Hepatocyte (in vitro differentiated cells): ENCODE measurements around the gene VPS33B. TPM values are rescaled to one million over a fixed set of nuclear protein-coding genes. Genes with fewer than 3 reads are reported as not detected.

Experiments used
- DNase-seq: peaks from one replicate; pipeline ENCODE4 v3.0.0-alpha.2; 2016; ENCODE audit warnings: low spot score
- H2AFZ ChIP-seq: fragments of 200-600 bp; sonication (generic); 2 replicates; pipeline ENCODE4 v1.6.0; 2016; ENCODE audit warnings: antibody characterized with exemption, mild to moderate bottlenecking
- H3K27ac ChIP-seq: fragments of 200-600 bp; sonication (generic); 2 replicates; pipeline ENCODE4 v1.5.1; 2016; ENCODE audit warnings: mild to moderate bottlenecking
- H3K27me3 ChIP-seq: fragments of 200-600 bp; sonication (generic); 2 replicates; pipeline ENCODE4 v1.6.1; 2016
- H3K36me3 ChIP-seq: fragments of 200-600 bp; sonication (generic); replicated peaks from 2 replicates; pipeline ENCODE4 v1.5.1; 2016; ENCODE audit warnings: low read depth; ENCODE audit not compliant: insufficient read depth
- H3K4me1 ChIP-seq: fragments of 200-600 bp; sonication (generic); 2 replicates; pipeline ENCODE4 v1.5.1; 2016; ENCODE audit warnings: mild to moderate bottlenecking, moderate library complexity; ENCODE audit not compliant: insufficient read depth
- H3K4me2 ChIP-seq: fragments of 200-600 bp; sonication (generic); 2 replicates; pipeline ENCODE4 v1.6.0; 2016
- H3K4me3 ChIP-seq: fragments of 200-600 bp; sonication (generic); 2 replicates; pipeline ENCODE4 v1.5.1; 2016; ENCODE audit warnings: mild to moderate bottlenecking
- H3K79me2 ChIP-seq: fragments of 200-600 bp; sonication (generic); 2 replicates; pipeline ENCODE4 v1.6.0; 2017; ENCODE audit warnings: mild to moderate bottlenecking
- H3K9me2 ChIP-seq: fragments of 200-600 bp; sonication (generic); replicated peaks from 2 replicates; pipeline ENCODE4 v1.6.0; 2017; ENCODE audit warnings: mild to moderate bottlenecking; ENCODE audit not compliant: insufficient read depth
- H3K9me3 ChIP-seq: fragments of 200-600 bp; sonication (generic); 2 replicates; pipeline ENCODE4 v1.5.1; 2016; ENCODE audit warnings: low read depth, mild to moderate bottlenecking
- H4K20me1 ChIP-seq: fragments of 200-600 bp; sonication (generic); 2 replicates; pipeline ENCODE4 v1.6.0; 2016; ENCODE audit warnings: mild to moderate bottlenecking; ENCODE audit not compliant: insufficient read depth, poor library complexity, severe bottlenecking
- CTCF ChIP-seq: fragments of 200-600 bp; sonication (generic); IDR thresholded peaks from 2 replicates; pipeline ENCODE4 v1.5.1; 2016; ENCODE audit warnings: antibody characterized with exemption, mild to moderate bottlenecking; ENCODE audit not compliant: poor library complexity
- EZH2 ChIP-seq: fragments of 200-600 bp; sonication (generic); IDR thresholded peaks from 2 replicates; pipeline ENCODE4 v1.6.1; 2016; ENCODE audit warnings: antibody characterized with exemption, mild to moderate bottlenecking, borderline replicate concordance
- EZH2phosphoT487 ChIP-seq: fragments of 200-600 bp; sonication (generic); IDR thresholded peaks from one replicate; pipeline ENCODE4 v1.6.1; 2018; ENCODE audit warnings: antibody characterized with exemption, mild to moderate bottlenecking, low read depth, moderate library complexity; ENCODE audit not compliant: unreplicated experiment, severe bottlenecking
- WGBS: methylation state at CpG from one replicate; pipeline ENCODE4 v1.1.6; 2016; ENCODE audit warnings: low lambda C conversion rate; ENCODE audit errors: missing lambda C conversion rate; 5-methylcytosine and 5-hydroxymethylcytosine counted together
- polyA plus RNA-seq: library from polyadenylated mRNA; unstranded; fragments of >200 nt; fragmentation: Nextera tagmentation; extraction: Ambion mirVana; gene quantifications from 2 replicates; pipeline ENCODE4 v1.2.1, GENCODE V29; 2016
- total RNA-seq: library from RNA; depleted of rRNA; stranded (reverse); fragments of >200 nt; gene quantifications from 2 replicates; pipeline ENCODE4 v1.2.3, GENCODE V29; 2014

VPS33B gene
- total and polyA plus RNA-seq, 2 experiments from 2014 or later = 7.8 to 11.7 TPM

GRCh38 chr15:91032919-91033803, 10.8 kb upstream of the VPS33B start:
- WGBS = 35% methylated on average over 12 of the region's 12 CpGs
- Histone ChIP-seq H3K9me3 (no peaks in the 10 kb centered on the region), H2AFZ (no peak overlapping the region), H4K20me1 (no peaks in the 10 kb centered on the region), H3K4me1 (no peaks in the 10 kb centered on the region), H3K4me3 (no peak overlapping the region), H3K4me2 (peak overlapping the region; percentile 31), H3K36me3 (no peaks in the 10 kb centered on the region), H3K9me2 (no peaks in the 10 kb centered on the region), H3K27ac (no peak overlapping the region), H3K27me3 (peaks cover 4% of the 10 kb centered on the region), H3K79me2 (no peaks in the 10 kb centered on the region)
- no peak for TF ChIP-seq EZH2
- peak; percentile 73 for TF ChIP-seq CTCF
- DNase-seq = peak; percentile 87

GRCh38 chr15:91031796-91032195, 9.4 kb upstream of the VPS33B start:
- no peaks in the 10 kb centered on the region for H3K79me2 ChIP-seq
- H3K36me3 ChIP-seq = no peaks in the 10 kb centered on the region
- WGBS = 93% methylated on average over 10 of the region's 10 CpGs
- H3K9me3 ChIP-seq = no peaks in the 10 kb centered on the region
- TF ChIP-seq CTCF (no peak), EZH2 (no peak), EZH2phosphoT487 (no peak)
- H3K4me3 ChIP-seq = no peak overlapping the region
- H4K20me1 ChIP-seq = no peaks in the 10 kb centered on the region
- peaks cover 2% of the 10 kb centered on the region for H3K27me3 ChIP-seq
- no peaks in the 10 kb centered on the region for H3K9me2 ChIP-seq
- H3K4me1 ChIP-seq = no peaks in the 10 kb centered on the region
- H3K27ac ChIP-seq = no peak overlapping the region
- no peak for DNase-seq
- H3K4me2 ChIP-seq = no peak overlapping the region
- H2AFZ ChIP-seq = no peak overlapping the region

GRCh38 chr15:91027677-91028076, 5.3 kb upstream of the VPS33B start:
- 55% methylated on average over 1 of the region's 1 CpG for WGBS
- TF ChIP-seq EZH2 (no peak), EZH2phosphoT487 (no peak), CTCF (no peak)

More at GRCh38 chr15:91027677-91028076, 5.3 kb upstream of the VPS33B start:
- H3K27ac ChIP-seq = no peak overlapping the region
- H3K4me2 ChIP-seq = no peak overlapping the region
- no peaks in the 10 kb centered on the region for H3K79me2 ChIP-seq
- no peaks in the 10 kb centered on the region for H3K9me2 ChIP-seq
- no peaks in the 10 kb centered on the region for H4K20me1 ChIP-seq
- H3K36me3 ChIP-seq = no peaks in the 10 kb centered on the region
- H3K4me3 ChIP-seq = no peak overlapping the region
- H3K27me3 ChIP-seq = no peaks in the 10 kb centered on the region
- no peaks in the 10 kb centered on the region for H3K4me1 ChIP-seq
- no peak for DNase-seq
- H2AFZ ChIP-seq = no peak overlapping the region
- no peaks in the 10 kb centered on the region for H3K9me3 ChIP-seq
